ENCODE data around the gene CHRNB2.

Gene CHRNB2

GRCh38 chr1:154614901-154615300 lies 47.3 kb downstream of the CHRNB2 start:
- no peaks in the 10 kb centered on the region for H3K27me3 ChIP-seq (ENCODE audit: insufficient read depth, low read length)
- H3K4me1 ChIP-seq (ENCODE audit: insufficient read depth, low read length) = peaks cover 11% of the 10 kb centered on the region
- H3K36me3 ChIP-seq (ENCODE audit: insufficient read depth, low read length) = peaks cover 4% of the 10 kb centered on the region
- H3K9me3 ChIP-seq (ENCODE audit: low read length) = no peaks in the 10 kb centered on the region
- H2AFZ ChIP-seq (ENCODE audit: low read depth, low read length) = no peak overlapping the region
- no peak overlapping the region for H3K4me3 ChIP-seq (ENCODE audit: low read length)

DNA sequence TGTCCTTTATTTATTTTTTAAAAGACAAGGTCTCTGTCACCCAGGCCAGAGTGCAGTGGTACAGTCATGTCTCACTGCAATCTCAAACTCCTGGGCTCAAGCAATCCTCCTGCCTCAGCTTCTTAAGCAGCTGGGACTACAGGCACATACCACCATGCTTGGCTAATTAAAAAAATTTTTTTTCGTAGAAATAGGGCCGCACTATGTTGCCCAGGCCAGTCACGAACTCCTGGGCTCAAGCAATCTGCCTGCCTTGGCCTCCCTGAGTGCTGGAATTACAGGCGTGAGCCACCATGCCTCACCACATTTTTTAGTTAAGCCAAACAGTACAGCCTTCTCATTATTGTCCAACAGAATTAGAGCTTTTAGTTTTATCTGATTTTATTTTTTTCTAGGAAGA lies 47.8 kb downstream of the CHRNB2 start:
- Histone ChIP-seq H3K27me3 (ENCODE audit: insufficient read depth, low read length) (no peaks in the 10 kb centered on the region), H3K9me3 (ENCODE audit: low read length) (no peaks in the 10 kb centered on the region), H3K36me3 (ENCODE audit: insufficient read depth, low read length) (peaks cover 4% of the 10 kb centered on the region), H3K4me1 (ENCODE audit: insufficient read depth, low read length) (peaks cover 11% of the 10 kb centered on the region), H2AFZ (ENCODE audit: low read depth, low read length) (no peak overlapping the region), H3K4me3 (ENCODE audit: low read length) (no peak overlapping the region)

- H3K27me3 ChIP-seq (ENCODE audit: insufficient read depth, low read length) = no peaks in the 10 kb centered on the region
- no peaks in the 10 kb centered on the region for H3K9me3 ChIP-seq (ENCODE audit: low read length)
- H3K36me3 ChIP-seq (ENCODE audit: insufficient read depth, low read length) = peaks cover 4% of the 10 kb centered on the region
- no peak overlapping the region for H3K4me3 ChIP-seq (ENCODE audit: low read length)
- H2AFZ ChIP-seq (ENCODE audit: low read depth, low read length) = no peak overlapping the region
- no peaks in the 10 kb centered on the region for H3K4me1 ChIP-seq (ENCODE audit: insufficient read depth, low read length)
These were observed 49.2 kb downstream of the CHRNB2 start for GRCh38 chr1:154616659-154617345.

DNA sequence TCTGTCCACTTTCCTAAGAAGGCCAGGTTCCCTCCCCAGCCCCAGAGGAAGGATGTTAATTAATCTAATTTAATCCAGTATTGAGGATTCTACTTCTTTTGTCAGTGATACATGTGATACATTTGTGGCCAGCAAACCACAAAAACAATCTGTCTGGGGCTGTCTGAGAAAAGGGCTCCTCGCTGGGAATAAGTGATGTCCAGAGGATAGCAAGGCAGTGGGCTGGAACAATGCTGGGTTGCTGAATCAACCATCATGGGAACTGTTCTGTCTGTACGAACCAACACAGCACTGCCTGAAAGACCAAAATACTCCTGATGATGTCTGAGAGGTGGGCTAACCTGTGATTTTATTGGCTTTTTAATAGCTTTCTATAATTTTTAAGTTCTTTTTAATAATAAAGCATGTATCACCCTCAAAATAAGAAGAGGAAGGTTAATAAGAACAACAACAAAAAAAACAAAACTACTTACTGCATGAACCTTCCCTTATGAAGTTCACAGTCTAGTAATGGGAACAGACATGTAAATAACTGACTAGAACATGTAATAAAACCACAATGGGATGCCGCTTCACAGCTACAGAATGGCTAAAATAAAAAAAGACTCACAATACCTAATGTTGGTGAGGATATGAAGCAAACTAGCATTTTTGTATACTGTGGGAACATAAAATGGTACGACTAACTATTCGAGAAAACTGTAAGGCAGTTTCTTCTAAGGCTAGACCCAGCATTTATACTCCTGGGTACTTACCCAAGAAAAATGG lies 51.8 kb downstream of the CHRNB2 start:
- peaks cover 12% of the 10 kb centered on the region for H3K36me3 ChIP-seq (ENCODE audit: insufficient read depth, low read length)
- no peak overlapping the region for H3K4me3 ChIP-seq (ENCODE audit: low read length)
- no peaks in the 10 kb centered on the region for H3K27me3 ChIP-seq (ENCODE audit: insufficient read depth, low read length)
- no peaks in the 10 kb centered on the region for H3K4me1 ChIP-seq (ENCODE audit: insufficient read depth, low read length)
- H2AFZ ChIP-seq (ENCODE audit: low read depth, low read length) = no peak overlapping the region
- no peaks in the 10 kb centered on the region for H3K9me3 ChIP-seq (ENCODE audit: low read length)

- Histone ChIP-seq H3K9me3 (ENCODE audit: low read length) (no peaks in the 10 kb centered on the region), H3K36me3 (ENCODE audit: insufficient read depth, low read length) (peaks cover 12% of the 10 kb centered on the region), H3K4me1 (ENCODE audit: insufficient read depth, low read length) (no peaks in the 10 kb centered on the region), H2AFZ (ENCODE audit: low read depth, low read length) (no peak overlapping the region), H3K27me3 (ENCODE audit: insufficient read depth, low read length) (no peaks in the 10 kb centered on the region), H3K4me3 (ENCODE audit: low read length) (no peak overlapping the region)
These were observed 53.2 kb downstream of the CHRNB2 start for GRCh38 chr1:154620751-154621150.

DNA sequence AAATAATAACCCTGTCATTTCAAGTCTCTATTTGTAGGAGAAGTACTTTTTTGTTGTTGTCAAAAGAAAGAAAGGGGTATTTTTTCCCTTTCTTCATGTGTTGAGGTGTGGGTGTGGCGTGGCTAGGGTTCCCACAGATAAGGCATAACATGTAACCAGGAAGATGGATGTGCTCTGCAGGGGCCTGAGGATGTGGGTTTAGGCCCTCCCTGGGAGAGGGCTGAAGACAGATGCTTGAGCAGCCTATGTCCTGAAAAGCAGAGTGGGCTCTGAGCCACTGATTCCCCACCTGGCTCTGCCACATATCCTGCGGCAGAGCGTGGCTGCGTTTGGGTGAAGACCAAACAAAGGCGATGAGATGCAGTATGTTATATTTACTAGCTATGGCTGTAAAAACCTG lies 54.3 kb downstream of the CHRNB2 start:
- H2AFZ ChIP-seq (ENCODE audit: low read depth, low read length) = no peak overlapping the region
- H3K4me3 ChIP-seq (ENCODE audit: low read length) = no peak overlapping the region
- H3K36me3 ChIP-seq (ENCODE audit: insufficient read depth, low read length) = peaks cover 12% of the 10 kb centered on the region
- no peaks in the 10 kb centered on the region for H3K27me3 ChIP-seq (ENCODE audit: insufficient read depth, low read length)
- H3K9me3 ChIP-seq (ENCODE audit: low read length) = no peaks in the 10 kb centered on the region
- peaks cover 4% of the 10 kb centered on the region for H3K4me1 ChIP-seq (ENCODE audit: insufficient read depth, low read length)

DNA sequence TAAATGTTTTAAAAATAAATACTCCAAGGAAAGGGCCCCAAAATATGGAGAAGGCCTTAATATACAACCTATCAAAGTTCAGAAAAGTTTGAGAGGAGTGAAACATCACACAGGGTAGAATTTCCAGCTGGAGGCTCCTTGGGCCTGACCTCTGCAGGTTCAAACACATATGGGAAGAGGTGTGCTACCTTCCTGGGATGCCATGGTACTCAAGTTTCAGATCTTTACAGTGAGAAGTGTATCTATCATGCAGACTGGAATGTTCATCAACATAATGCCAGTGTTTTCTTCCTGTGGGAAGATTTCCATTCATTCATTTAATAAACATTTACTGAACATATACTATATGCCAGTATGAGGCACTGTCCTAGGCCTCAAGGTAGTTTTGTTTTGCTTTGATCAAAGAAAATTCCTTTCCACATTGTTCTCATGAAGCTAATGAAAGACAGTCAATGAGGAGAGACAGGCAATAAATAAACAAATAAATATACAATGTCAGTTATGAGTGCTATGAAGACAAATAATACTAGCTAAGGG lies 55.0 kb downstream of the CHRNB2 start:
- H3K9me3 ChIP-seq (ENCODE audit: low read length) = no peaks in the 10 kb centered on the region

GRCh38 chr1:154623358-154623757 lies 55.8 kb downstream of the CHRNB2 start:
- Histone ChIP-seq H3K27me3 (ENCODE audit: insufficient read depth, low read length) (no peaks in the 10 kb centered on the region), H3K9me3 (ENCODE audit: low read length) (no peaks in the 10 kb centered on the region), H3K4me1 (ENCODE audit: insufficient read depth, low read length) (peaks cover 4% of the 10 kb centered on the region), H3K4me3 (ENCODE audit: low read length) (no peak overlapping the region), H3K36me3 (ENCODE audit: insufficient read depth, low read length) (peaks cover 10% of the 10 kb centered on the region), H2AFZ (ENCODE audit: low read depth, low read length) (no peak overlapping the region)

More for the DNA sequence above, 55.0 kb downstream of the CHRNB2 start:
- Histone ChIP-seq H3K36me3 (ENCODE audit: insufficient read depth, low read length) (peaks cover 12% of the 10 kb centered on the region), H2AFZ (ENCODE audit: low read depth, low read length) (no peak overlapping the region), H3K4me1 (ENCODE audit: insufficient read depth, low read length) (peaks cover 4% of the 10 kb centered on the region), H3K4me3 (ENCODE audit: low read length) (no peak overlapping the region), H3K27me3 (ENCODE audit: insufficient read depth, low read length) (no peaks in the 10 kb centered on the region)

- Histone ChIP-seq H2AFZ (ENCODE audit: low read depth, low read length) (no peak overlapping the region), H3K9me3 (ENCODE audit: low read length) (no peaks in the 10 kb centered on the region), H3K4me1 (ENCODE audit: insufficient read depth, low read length) (peaks cover 4% of the 10 kb centered on the region), H3K27me3 (ENCODE audit: insufficient read depth, low read length) (no peaks in the 10 kb centered on the region), H3K4me3 (ENCODE audit: low read length) (no peak overlapping the region), H3K36me3 (ENCODE audit: insufficient read depth, low read length) (peaks cover 8% of the 10 kb centered on the region)
These were observed 57.4 kb downstream of the CHRNB2 start for GRCh38 chr1:154624746-154625643.

- Histone ChIP-seq H3K4me3 (ENCODE audit: low read length) (peak overlapping the region; percentile 71), H3K27me3 (ENCODE audit: insufficient read depth, low read length) (no peaks in the 10 kb centered on the region), H2AFZ (ENCODE audit: low read depth, low read length) (peak overlapping the region; percentile 73), H3K9me3 (ENCODE audit: low read length) (no peaks in the 10 kb centered on the region), H3K4me1 (ENCODE audit: insufficient read depth, low read length) (peaks cover 4% of the 10 kb centered on the region), H3K36me3 (ENCODE audit: insufficient read depth, low read length) (peaks cover 8% of the 10 kb centered on the region)
These were observed 59.1 kb downstream of the CHRNB2 start for GRCh38 chr1:154626456-154627256.

GRCh38 chr1:154627257-154628120 lies 59.9 kb downstream of the CHRNB2 start:
- H3K4me1 ChIP-seq (ENCODE audit: insufficient read depth, low read length) = peaks cover 4% of the 10 kb centered on the region
- no peaks in the 10 kb centered on the region for H3K27me3 ChIP-seq (ENCODE audit: insufficient read depth, low read length)
- peak overlapping the region; percentile 73 for H2AFZ ChIP-seq (ENCODE audit: low read depth, low read length)
- H3K36me3 ChIP-seq (ENCODE audit: insufficient read depth, low read length) = peaks cover 4% of the 10 kb centered on the region
- H3K9me3 ChIP-seq (ENCODE audit: low read length) = no peaks in the 10 kb centered on the region
- H3K4me3 ChIP-seq (ENCODE audit: low read length) = peak overlapping the region; percentile 71

- Histone ChIP-seq H3K36me3 (ENCODE audit: insufficient read depth, low read length) (peaks cover 4% of the 10 kb centered on the region), H3K4me1 (ENCODE audit: insufficient read depth, low read length) (peaks cover 4% of the 10 kb centered on the region), H3K9me3 (ENCODE audit: low read length) (no peaks in the 10 kb centered on the region), H2AFZ (ENCODE audit: low read depth, low read length) (peak overlapping the region; percentile 73), H3K4me3 (ENCODE audit: low read length) (peak overlapping the region; percentile 71), H3K27me3 (ENCODE audit: insufficient read depth, low read length) (no peaks in the 10 kb centered on the region)
These were observed 60.5 kb downstream of the CHRNB2 start for GRCh38 chr1:154628121-154628405.

All from neuron (in vitro differentiated cells).